ENCODE results near the gene TEDC1.

The TEDC1 gene, protein sequence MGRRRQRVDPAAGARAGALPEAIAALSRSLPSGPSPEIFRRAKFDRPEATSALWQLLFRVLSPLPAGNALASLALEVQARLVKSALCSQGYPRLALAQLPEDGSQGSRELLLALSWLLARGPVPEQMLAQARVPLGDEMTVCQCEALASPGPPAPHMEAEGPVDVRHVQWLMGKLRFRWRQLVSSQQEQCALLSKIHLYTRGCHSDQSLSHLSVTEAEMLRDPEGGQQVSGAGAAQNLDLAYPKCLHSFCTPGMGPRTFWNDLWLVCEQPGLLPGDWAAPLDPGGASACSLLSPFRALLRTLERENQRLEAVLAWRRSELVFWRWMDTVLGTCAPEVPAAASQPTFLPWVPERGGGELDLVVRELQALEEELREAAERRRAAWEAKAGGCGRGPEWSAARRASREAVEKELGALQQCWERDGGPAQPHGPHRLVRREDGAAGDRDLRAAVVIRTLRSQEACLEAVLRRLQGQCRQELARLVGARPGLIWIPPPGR

GRCh38 chr14:105490572-105491365 lies at the start of gene TEDC1:
TSS of gene TEDC1 (plus strand) at chr14:105491246. CDS start at chr14:105491376, 130 bp downstream.
- peak; percentile 100 for DNase-seq

GRCh38 chr14:105442125-105442524 lies 48.9 kb upstream of the TEDC1 start:
- no peak for DNase-seq

- DNase-seq: no peak
These were observed 48.2 kb upstream of the TEDC1 start for GRCh38 chr14:105442834-105443233.

DNA sequence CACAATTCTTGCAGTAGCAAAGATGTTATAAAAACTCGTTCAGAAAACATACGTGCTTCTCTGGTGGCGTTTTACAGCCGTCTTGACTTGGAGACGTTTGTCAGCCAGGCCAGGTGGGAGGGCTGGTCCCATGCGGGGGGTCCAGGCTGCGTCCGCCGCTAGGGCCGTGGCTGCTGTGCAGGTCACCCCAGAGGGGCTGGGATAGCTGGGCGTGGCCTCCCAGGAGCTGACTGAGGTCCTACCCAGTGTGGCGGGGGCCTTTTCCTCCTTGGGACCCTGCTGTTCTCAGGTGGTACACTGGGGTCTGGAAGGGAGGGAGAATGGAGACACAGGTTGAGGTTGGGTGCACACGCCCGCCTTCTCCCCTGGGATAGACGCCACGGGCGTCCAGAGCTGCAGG lies 46.2 kb upstream of the TEDC1 start:
- no peak for DNase-seq

DNA sequence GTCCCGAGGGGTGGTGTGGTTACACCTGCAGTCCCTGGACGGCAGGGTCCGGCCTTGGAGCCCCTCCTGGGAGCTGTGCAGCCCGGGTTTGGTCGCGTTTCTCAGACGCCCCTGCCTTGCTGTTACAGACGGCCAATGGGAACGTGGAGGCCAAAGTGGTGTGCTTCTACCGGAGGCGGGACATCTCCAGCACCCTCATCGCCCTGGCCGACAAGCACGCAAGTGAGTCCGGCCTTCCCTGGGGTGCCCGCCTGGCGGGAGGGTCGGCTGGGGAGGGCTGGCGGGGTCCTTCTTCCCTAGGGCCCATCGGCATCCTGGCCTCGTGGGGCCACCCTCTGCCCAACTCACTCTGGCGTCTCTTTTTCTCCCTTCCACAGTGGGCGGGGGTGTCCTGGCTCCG lies 45.8 kb upstream of the TEDC1 start:
- no peak for DNase-seq

DNA sequence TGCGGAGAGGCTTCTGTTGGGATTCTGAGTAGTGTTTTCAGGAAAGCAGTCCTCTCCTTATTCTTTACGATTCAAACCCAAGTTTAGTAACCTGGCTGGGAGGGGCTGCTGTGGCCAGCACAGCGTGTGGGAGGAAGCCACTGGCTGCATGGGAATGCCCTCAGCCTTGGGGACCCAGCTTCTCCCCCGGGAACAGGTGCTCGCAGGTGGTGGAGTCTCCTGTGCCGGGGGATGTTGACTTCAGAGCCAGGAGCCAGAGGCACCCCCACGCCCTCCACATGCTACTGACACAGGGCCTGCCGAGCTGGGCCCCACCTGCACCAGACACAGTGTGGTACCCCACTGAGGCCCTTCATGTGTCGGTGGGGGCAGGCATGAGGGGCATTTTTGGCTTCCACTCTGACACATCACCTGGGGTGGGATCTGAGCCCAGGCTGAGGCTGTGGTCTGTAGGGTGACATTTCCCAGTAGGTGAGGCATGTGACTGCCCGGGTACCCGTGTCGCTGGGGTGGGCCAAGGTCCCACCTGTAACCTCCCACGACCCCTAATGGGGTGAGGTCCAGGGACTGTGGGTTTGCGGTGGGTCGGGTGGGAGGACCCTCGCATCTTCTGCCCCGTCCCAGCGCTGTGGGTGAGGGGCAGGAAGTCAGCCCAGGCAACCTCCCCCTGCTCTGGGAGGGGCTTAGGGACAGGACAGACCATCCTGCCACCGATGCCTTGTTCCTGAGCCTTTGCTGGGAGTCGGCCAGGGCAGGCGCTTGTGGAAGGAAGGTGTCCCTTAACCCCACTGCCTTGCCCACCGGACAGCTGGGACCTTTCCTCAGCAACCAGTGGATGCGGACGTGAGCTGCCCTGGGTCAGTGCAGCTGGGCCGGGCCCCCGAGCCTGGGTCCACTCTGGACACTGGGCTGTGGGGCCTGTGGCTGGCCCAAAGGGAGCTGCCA lies 44.9 kb upstream of the TEDC1 start:
- DNase-seq: no peak

DNA sequence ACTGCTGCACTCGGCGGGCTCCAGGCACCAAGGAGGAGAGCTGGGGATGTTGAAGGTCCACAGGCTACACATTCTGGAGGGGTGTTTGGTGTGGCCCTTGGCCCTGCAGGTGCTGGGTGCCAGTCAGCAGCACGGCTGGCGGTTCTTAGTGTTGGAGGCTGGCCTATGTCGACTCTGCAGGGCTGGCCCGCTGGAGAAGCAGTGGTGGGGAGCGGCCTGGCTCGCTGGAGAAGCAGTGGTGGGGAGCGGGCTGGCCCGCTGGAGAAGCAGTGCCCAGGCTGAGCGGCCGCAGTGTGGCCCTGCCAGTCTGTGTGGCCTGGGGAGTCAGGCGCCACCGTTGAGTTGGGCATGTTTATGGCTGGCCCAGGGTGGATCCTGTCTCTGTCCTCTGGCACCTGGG lies 44.1 kb upstream of the TEDC1 start:
- no peak for DNase-seq

- DNase-seq: no peak
These were observed 43.1 kb upstream of the TEDC1 start for GRCh38 chr14:105447651-105448640.

- DNase-seq: peak; percentile 64
These were observed 42.3 kb upstream of the TEDC1 start for GRCh38 chr14:105448706-105449111.

DNA sequence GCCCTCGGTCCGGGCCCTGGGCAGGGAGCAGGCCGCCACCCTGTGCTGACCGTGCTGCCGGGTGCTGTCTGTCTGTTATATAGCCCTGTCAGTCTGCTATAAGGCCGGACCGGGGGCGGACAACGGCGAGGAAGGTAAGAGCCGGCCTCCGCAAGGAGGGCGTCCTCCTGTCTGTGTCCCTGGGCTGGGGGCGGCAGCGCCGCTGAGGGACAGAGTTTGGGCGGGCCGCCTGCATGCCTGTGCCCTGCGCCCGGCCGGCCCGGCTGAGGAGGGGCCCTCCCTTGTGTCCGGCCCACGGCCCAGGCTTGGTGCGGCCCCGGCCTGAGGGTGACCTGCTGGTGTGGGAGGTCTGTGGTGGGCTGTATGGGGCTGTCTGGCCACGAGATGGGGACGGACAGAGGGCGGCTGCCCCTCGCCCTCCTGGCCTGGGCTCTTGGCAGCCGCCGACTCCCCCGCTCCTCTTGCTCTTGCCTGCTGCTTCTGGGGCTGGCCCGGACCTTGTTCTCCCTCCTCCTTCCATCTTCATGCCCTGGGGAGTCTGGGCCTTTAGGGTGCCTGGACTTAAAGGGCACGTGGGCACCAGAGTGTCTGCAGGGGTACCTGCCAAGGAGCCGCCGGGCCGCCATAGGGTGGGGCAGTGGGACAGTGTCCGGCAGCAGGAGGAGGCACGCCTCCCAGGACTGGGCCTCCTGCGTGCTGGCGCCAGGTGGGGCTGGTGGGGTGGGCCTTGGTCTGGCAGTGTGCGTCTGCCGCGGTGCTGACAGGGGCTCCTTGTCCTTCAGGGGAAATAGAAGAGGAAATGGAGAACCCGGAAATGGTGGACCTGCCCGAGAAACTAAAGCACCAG lies 41.5 kb upstream of the TEDC1 start:
- no peak for DNase-seq

GRCh38 chr14:105450123-105450505 lies 40.9 kb upstream of the TEDC1 start:
- DNase-seq: no peak

DNA sequence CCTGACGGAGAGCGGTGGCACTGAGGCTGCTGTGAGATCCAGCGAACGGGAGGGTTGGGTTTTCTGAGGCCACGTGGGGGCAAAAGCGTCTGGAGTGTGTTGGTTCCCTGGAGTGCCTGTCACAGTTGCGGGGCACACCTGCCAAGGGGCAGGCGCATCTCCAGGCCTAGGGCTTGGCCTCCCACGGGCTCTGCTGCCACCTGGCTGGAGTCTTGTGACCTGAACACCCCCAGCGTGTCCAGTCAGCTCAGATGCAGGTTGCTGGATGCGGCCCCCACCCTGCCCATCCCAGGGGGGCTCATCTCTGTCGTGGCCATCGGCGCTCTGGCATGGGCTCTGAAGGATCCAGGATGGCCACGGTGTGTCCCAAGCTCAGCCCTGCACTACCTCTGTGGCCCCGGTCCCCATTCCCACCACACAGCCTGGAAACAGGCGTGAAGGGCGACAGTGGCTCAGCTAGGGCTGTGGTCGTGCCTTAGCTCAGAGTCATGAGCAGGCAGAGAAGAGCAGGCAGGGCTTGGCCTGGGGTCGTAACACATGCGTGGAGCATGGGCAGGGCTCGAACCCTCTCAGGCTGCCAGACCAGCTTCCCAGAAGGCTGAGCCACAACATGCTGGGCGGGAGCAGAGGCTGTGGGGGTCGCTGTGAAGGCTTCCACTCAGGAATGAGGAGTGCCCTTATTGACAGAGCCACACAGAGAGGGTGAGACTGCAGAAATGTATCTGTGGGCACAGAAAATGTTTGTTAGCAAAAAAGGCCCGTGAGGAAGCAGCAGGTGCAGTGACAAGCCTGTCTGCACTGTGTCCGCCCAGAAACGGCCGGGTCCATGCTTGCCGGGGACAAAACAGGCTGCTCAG lies 40.0 kb upstream of the TEDC1 start:
- no peak for DNase-seq

- DNase-seq: no peak
These were observed 38.1 kb upstream of the TEDC1 start for GRCh38 chr14:105452963-105453362.

DNA sequence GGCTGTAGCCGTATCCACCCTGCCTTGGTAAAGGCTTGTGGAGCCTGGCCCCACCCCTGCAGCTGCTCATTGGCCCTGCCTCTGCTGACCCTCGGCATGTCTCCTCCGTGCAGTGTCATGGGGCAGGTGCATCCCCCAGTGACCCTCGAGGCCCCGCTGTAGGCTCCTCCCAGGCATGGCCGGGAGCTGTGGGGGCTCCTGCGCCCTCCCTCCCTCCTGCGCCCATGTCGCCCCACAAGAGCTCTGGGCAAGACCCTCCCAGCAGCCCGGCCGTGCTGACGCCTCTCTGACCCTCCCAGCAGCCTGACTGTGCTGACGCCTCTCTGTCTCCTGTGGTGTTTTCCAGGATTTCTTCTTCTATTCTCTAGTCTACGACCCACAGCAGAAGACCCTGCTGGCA lies 37.2 kb upstream of the TEDC1 start:
- no peak for DNase-seq

DNA sequence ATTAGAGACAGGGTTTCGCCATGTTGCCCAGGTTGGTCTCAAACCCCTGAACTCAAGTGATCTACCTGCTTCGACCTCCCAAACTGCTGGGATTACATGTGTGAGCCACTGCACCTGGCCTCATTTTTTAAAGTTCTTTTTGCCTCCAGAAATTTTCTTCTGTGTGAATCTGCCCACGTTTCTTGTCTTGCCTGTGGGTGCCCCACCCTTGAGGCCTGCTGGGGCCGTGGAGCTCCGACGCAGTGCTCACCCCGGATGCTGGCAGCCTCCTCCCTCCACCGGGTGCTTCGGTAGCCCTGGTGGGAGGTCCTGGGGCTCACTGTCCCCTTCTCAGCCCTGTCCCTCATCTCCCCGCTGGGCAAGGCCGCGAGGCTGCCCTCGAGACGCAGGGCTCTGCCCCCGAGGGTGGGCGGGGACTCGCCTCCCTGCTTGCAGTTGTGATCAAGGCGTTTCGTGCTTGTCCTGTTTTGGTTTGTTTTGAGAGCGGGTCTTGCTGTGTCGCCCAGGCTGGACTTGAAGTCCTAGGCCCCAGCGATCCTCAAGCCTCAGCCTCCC lies 35.9 kb upstream of the TEDC1 start:
- DNase-seq: no peak

- no peak for DNase-seq
These were observed 35.0 kb upstream of the TEDC1 start for GRCh38 chr14:105455766-105456660.

DNA sequence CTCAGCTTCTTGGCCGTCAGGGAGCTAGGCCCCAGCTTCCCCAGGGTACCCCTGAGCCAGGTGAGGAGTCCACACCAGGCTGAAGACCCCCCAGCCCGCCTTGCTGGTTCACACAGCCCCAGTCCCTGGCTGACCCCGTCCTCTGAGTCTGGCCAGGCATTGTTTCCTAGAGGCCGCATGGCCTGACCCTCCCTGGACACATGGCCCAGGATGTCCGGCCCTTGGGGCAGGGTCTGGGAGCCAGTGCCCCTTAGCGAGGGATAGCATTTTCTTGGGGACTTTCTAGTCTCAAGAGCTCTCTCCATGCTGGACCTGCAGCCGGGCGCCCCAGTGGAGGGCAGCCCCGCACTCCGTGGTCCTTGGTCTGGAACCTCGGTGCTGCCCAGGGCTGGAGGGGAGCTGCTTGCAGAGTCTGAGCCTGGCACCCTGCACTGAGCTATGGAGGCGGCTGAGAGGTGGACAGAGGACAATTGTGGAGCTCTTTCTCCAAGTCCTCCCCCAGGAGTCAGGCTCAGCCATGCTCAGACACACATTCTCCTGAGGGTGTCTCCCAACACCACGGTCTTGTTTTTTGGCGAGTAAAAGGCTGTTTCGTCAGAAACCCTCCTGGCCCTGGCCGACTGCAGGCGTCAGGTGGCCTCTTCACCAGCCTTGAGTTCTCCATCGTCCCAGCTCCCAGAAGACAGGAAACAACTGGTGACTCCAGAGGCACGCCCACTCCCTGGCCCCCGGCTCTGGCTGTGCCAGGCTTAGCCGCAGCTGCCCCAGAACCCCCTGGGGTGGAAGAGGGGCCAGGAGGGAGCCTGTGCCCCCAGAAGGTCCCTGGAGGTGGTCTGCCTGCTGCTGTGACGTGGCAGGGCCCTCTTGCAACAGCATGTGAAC lies 34.1 kb upstream of the TEDC1 start:
- no peak for DNase-seq

Data from CD4-positive, alpha-beta T cell treated with Interferon gamma for 1 hour (primary cell).